Left lung (tissue), 10 donors: ENCODE measurements around the gene VPS9D1. TPM values are rescaled to one million over a fixed set of nuclear protein-coding genes. Genes with fewer than 3 reads are reported as not detected.
A peak's percentile ranks its signal among the peaks of the same experiment; 100 is the strongest.

ENCODE experiments used
- ATAC-seq: fragments of 200-7000 bp; cut with Tn5 transposase; one replicate; pipeline ENCODE4 v1.9.1; 2020; ENCODE audit warnings: moderate library complexity
- DNase-seq, 4 donors: peaks; one replicate each; pipeline ENCODE4 v3.0.0-alpha.2; 2013 to 2020
- H3K27ac ChIP-seq, 2 donors: fragments of 200-600 bp; sonication (generic) in 1 of 2; one replicate each; pipeline versions ENCODE4 v1.5.0 to v1.8.0; 2020 to 2021
- H3K27me3 ChIP-seq, 2 donors: fragments of 200-600 bp; sonication (generic) in 1 of 2; one replicate each; pipeline versions ENCODE4 v1.5.0 to v1.8.0; 2020 to 2021
- H3K36me3 ChIP-seq, 2 donors: fragments of 200-600 bp; sonication (generic) in 1 of 2; one replicate each; pipeline versions ENCODE4 v1.5.0 to v1.8.0; 2020 to 2021
- H3K4me1 ChIP-seq, 2 donors: fragments of 200-600 bp; one replicate each; pipeline ENCODE4 v1.8.0; 2021
- H3K4me3 ChIP-seq, 2 donors: fragments of 200-600 bp; sonication (generic) in 1 of 2; one replicate each; pipeline versions ENCODE4 v1.5.0 to v1.8.0; 2020 to 2021; ENCODE audit warnings: mild to moderate bottlenecking in 1 of 2
- H3K9me3 ChIP-seq, 2 donors: fragments of 200-600 bp; sonication (generic) in 1 of 2; one replicate each; pipeline versions ENCODE4 v1.5.0 to v1.8.0; 2020 to 2021
- CTCF ChIP-seq, 2 donors: fragments of 200-600 bp; sonication (generic) in 1 of 2; IDR thresholded peaks; one replicate each; pipeline versions ENCODE4 v1.5.0 to v1.8.0; 2021; ENCODE audit warnings: antibody characterized with exemption in 2 of 2
- intact Hi-C, 2 donors: fragments of 100-400 bp; cut with DNase I; formaldehyde crosslinking; loops; one replicate each; pipeline versions ENCODE4 v1.11.2 to v1.14.2; 2022
- polyA plus RNA-seq, 6 donors: library from polyadenylated mRNA; unstranded; fragments of 120-200 nt; gene quantifications; one replicate each; pipeline ENCODE4 v1.2.1, GENCODE V29; 2013; ENCODE audit not compliant: insufficient read length in 6 of 6
- total RNA-seq, 2 donors: library from RNA; stranded (reverse); fragmentation: NEBNext Ultra II Directional; extraction: Animal tissue kit (Norgen Biotek cat#: 25700); gene quantifications; one replicate each; pipeline ENCODE4 v1.2.1, GENCODE V29; 2021
- donor health status: DM: no; HTN: yes; CAD: no.
- donor health status: DM: no; HTN: no; CAD: no.

VPS9D1 gene
- total and polyA plus RNA-seq, 8 donors: 9.0 to 19.0 (median 12.3) TPM

DNA sequence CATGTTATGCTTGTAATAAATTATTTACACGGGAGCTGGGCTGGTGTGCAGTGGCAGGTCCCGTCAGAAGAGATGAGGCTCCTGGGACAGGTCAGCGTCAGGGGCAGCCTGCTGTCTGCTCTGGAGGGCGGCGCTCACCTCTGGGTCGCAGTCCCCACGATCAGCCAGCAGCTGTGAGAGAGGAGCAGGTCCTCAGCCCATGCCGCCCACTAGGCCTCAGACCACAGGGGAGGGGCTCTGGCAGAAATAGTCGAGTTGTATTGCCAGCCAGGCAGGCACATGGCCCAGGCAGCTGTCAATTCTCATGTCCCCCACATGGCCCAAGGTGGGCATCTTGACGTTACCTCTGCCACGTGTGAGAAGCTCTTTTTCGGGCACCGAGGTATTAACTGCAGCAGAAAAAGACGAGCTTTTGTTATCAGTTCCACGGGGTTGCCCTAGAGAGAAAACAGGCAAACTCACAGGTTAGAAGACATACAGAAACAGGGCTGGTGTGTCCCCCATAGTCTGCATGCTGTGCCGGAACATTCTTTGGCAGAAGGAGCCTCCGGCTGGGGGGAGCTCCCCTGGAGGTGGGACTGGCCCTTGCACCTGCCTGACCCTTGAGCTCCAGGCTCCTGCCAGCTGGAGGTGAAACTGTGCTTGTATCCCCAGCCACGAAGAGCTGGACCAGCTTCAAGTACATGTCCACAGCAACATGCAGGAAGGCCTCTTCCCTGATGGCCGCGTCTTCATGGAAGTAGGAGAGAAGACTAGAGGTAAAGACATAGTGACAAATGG is 18.0 kb upstream of the VPS9D1 start:
- Histone ChIP-seq H3K4me1 (no peaks in the 10 kb centered on the region), H3K4me3 (no peak overlapping the region), H3K9me3 (no peaks in the 10 kb centered on the region), H3K36me3 (peaks cover 0 to 94% of the 10 kb centered on the region in 2 donors), H3K27ac (no peak overlapping the region), H3K27me3 (no peaks in the 10 kb centered on the region)
- DNase-seq (no peak), ATAC-seq (no peak)
- no peak for TF ChIP-seq CTCF (IDR thresholded peaks at IDR 0.05)
- intact Hi-C loops: no loop called here

- no peak for DNase-seq
- Histone ChIP-seq H3K27me3 (no peaks in the 10 kb centered on the region), H3K27ac (no peak overlapping the region), H3K9me3 (no peaks in the 10 kb centered on the region), H3K36me3 (peaks cover 0 to 97% of the 10 kb centered on the region in 2 donors), H3K4me3 (no peak overlapping the region), H3K4me1 (no peaks in the 10 kb centered on the region)
- intact Hi-C loops: no loop called here
- peak; percentile 6 for ATAC-seq
- no peak for TF ChIP-seq CTCF (IDR thresholded peaks at IDR 0.05)
Measured at GRCh38 chr16:89738072-89738377, 17.3 kb upstream of the VPS9D1 start.

DNA sequence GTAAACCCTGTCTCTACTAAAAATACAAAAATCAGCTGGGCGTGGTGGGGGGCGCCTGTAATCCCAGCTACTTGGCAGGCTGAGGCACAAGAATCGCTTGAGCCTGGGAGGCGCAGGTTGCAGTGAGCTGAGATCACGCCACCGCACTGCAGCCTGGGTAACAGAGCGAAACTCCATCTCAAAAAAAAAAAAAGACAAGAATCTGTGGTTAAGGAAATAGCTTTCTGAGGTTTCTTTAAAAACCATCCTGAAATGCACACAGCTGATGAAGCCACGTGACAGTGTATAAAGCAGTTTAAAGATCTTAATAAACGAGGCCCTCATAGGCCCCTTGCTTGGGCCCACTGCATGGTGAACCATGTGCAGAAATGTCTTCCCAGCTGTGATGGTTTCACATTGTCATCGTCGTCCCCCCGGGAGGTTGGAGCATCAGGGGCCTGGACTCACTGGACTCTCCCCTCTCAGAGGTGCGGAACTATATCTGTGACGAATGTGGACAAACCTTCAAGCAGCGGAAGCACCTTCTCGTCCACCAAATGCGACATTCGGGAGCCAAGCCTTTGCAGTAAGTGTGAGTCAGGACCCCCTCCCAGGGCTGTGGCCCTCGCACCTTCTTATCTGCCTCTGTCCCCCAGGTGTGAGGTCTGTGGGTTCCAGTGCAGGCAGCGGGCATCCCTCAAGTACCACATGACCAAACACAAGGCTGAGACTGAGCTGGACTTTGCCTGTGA is 16.8 kb upstream of the VPS9D1 start:
- TF ChIP-seq CTCF (IDR thresholded peaks at IDR 0.05): no peak
- intact Hi-C loops: no loop called here
- DNase-seq (no peak), ATAC-seq (no peak)
- H3K36me3 ChIP-seq: peaks cover 0 to 96% of the 10 kb centered on the region in 2 donors
- no peaks in the 10 kb centered on the region for H3K9me3 ChIP-seq
- H3K27me3 ChIP-seq: no peaks in the 10 kb centered on the region
- no peaks in the 10 kb centered on the region for H3K4me1 ChIP-seq
- no peak overlapping the region for H3K27ac ChIP-seq
- no peak overlapping the region for H3K4me3 ChIP-seq

GRCh38 chr16:89736554-89736953 is 15.9 kb upstream of the VPS9D1 start:
- Histone ChIP-seq H3K4me3 (no peak overlapping the region), H3K4me1 (no peaks in the 10 kb centered on the region), H3K36me3 (peaks cover 0 to 98% of the 10 kb centered on the region in 2 donors), H3K27ac (no peak overlapping the region), H3K27me3 (no peaks in the 10 kb centered on the region), H3K9me3 (no peaks in the 10 kb centered on the region)
- ATAC-seq (no peak), DNase-seq (no peak)
- TF ChIP-seq CTCF (IDR thresholded peaks at IDR 0.05): no peak
- intact Hi-C loops: no loop called here

- Histone ChIP-seq H3K9me3 (no peaks in the 10 kb centered on the region), H3K4me3 (no peak overlapping the region), H3K27me3 (no peaks in the 10 kb centered on the region), H3K36me3 (peaks cover 0 to 98% of the 10 kb centered on the region in 2 donors), H3K27ac (no peak overlapping the region), H3K4me1 (no peaks in the 10 kb centered on the region)
- no peak for TF ChIP-seq CTCF (IDR thresholded peaks at IDR 0.05)
- DNase-seq (peak in 1 of 4 donors; percentile 59), ATAC-seq (no peak)
- intact Hi-C loops: no loop called here
Measured at GRCh38 chr16:89733792-89734191, 13.1 kb upstream of the VPS9D1 start.
